Mesothelial cell of epicardium (in vitro differentiated cells): ENCODE measurements around the gene OGDH. TPM values are rescaled to one million over a fixed set of nuclear protein-coding genes. Genes with fewer than 3 reads are reported as not detected.
A peak's percentile ranks its signal among the peaks of the same experiment; 100 is the strongest.

Source experiments
- DNase-seq, 2 experiments: peaks; one replicate each; pipeline ENCODE4 v3.0.0; 2021; ENCODE audit warnings: low spot score in 2 of 2; ENCODE audit not compliant: unreplicated experiment in 2 of 2
- H3K27ac Mint-ChIP-seq: 2 replicates; pipeline ENCODE4 v1.8.0; 2021; ENCODE audit warnings: mixed read lengths
- H3K27me3 Mint-ChIP-seq: 2 replicates; pipeline ENCODE4 v1.8.0; 2021; ENCODE audit warnings: low read depth, mixed read lengths
- H3K36me3 Mint-ChIP-seq: 2 replicates; pipeline ENCODE4 v1.8.0; 2021; ENCODE audit warnings: mixed read lengths
- H3K4me1 Mint-ChIP-seq: 2 replicates; pipeline ENCODE4 v1.8.0; 2021; ENCODE audit warnings: mixed read lengths
- H3K4me3 Mint-ChIP-seq: 2 replicates; pipeline ENCODE4 v1.8.0; 2021; ENCODE audit warnings: mild to moderate bottlenecking, moderate library complexity, mixed read lengths
- H3K9me3 Mint-ChIP-seq: 2 replicates; pipeline ENCODE4 v1.8.0; 2021; ENCODE audit warnings: mixed read lengths
- CTCF ChIP-seq: fragments of 200-600 bp; sonication (generic); IDR thresholded peaks from one replicate; pipeline ENCODE4 v1.5.0; 2021; ENCODE audit warnings: antibody characterized with exemption; ENCODE audit not compliant: unreplicated experiment
- total RNA-seq: library from RNA; stranded (reverse); gene quantifications from 3 replicates; pipeline ENCODE4 v1.2.1, GENCODE V29; 2021

OGDH gene
- total RNA-seq, 1 donor from 2014 or later = 71.2 TPM

GRCh38 chr7:44602576-44602910 is 3.9 kb upstream of the OGDH start:
- no peak overlapping the region for H3K27ac Mint-ChIP-seq
- H3K36me3 Mint-ChIP-seq = no peaks in the 10 kb centered on the region
- no peak for TF ChIP-seq CTCF
- peaks cover 4% of the 10 kb centered on the region for H3K27me3 Mint-ChIP-seq
- H3K4me3 Mint-ChIP-seq = no peak overlapping the region
- H3K4me1 Mint-ChIP-seq = peaks cover 13% of the 10 kb centered on the region
- H3K9me3 Mint-ChIP-seq = no peaks in the 10 kb centered on the region
- no peak for DNase-seq

DNA sequence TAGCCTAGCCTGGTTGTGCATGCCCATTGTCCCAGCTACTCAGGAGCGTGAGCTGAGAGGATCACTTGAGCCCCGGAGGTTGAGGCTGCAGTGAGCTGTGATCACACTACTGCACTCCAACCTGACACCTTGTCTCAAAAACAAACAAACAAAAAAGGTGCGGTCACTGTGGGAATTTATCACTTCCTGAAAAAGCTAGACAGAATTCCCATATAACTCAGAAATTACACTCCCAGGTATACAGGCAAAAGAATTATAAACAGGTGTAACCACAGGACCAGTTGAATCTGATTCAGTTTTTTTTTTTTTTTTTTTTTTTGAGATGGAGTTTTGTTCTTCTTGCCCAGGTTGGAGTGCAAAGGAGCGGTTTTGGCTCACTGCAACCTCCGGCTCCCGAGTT is 3.2 kb upstream of the OGDH start:
- Mint-ChIP-seq H3K36me3 (no peaks in the 10 kb centered on the region), H3K4me3 (no peak overlapping the region), H3K27me3 (peaks cover 4% of the 10 kb centered on the region), H3K4me1 (peaks cover 15% of the 10 kb centered on the region), H3K27ac (no peak overlapping the region), H3K9me3 (no peaks in the 10 kb centered on the region)
- no peak for DNase-seq
- no peak for TF ChIP-seq CTCF

DNA sequence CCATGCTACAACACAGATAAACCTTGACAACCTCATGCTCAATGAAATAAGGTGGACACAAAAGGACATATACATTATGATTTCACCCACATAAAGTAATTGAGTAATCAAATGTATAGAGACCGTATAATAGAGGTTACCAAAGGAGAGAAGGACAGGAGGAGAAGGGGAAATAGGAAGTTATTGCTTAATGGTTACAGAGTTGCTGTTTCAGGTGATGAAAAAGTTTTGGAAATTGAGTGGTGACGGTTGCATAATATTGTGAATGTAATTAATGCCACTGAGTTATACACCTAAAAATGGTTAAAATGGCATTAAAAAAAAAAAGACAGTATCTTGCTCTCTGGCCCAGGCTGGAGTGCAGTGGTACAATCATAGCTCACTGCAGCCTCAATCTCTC is 1.5 kb upstream of the OGDH start:
- peak overlapping the region; percentile 43 for H3K4me3 Mint-ChIP-seq
- DNase-seq = no peak
- no peaks in the 10 kb centered on the region for H3K36me3 Mint-ChIP-seq
- H3K4me1 Mint-ChIP-seq = peaks cover 20% of the 10 kb centered on the region
- H3K27me3 Mint-ChIP-seq = peaks cover 4% of the 10 kb centered on the region
- no peak for TF ChIP-seq CTCF
- no peak overlapping the region for H3K27ac Mint-ChIP-seq
- no peaks in the 10 kb centered on the region for H3K9me3 Mint-ChIP-seq

GRCh38 chr7:44607141-44608068 is 978 bp downstream of the OGDH start:
- no peaks in the 10 kb centered on the region for H3K27me3 Mint-ChIP-seq
- no peak for DNase-seq
- TF ChIP-seq CTCF = no peak
- H3K9me3 Mint-ChIP-seq = no peaks in the 10 kb centered on the region
- peak overlapping the region; percentile 97 for H3K4me3 Mint-ChIP-seq
- no peaks in the 10 kb centered on the region for H3K36me3 Mint-ChIP-seq
- peaks cover 20% of the 10 kb centered on the region for H3K4me1 Mint-ChIP-seq
- H3K27ac Mint-ChIP-seq = peak overlapping the region; percentile 94

DNA sequence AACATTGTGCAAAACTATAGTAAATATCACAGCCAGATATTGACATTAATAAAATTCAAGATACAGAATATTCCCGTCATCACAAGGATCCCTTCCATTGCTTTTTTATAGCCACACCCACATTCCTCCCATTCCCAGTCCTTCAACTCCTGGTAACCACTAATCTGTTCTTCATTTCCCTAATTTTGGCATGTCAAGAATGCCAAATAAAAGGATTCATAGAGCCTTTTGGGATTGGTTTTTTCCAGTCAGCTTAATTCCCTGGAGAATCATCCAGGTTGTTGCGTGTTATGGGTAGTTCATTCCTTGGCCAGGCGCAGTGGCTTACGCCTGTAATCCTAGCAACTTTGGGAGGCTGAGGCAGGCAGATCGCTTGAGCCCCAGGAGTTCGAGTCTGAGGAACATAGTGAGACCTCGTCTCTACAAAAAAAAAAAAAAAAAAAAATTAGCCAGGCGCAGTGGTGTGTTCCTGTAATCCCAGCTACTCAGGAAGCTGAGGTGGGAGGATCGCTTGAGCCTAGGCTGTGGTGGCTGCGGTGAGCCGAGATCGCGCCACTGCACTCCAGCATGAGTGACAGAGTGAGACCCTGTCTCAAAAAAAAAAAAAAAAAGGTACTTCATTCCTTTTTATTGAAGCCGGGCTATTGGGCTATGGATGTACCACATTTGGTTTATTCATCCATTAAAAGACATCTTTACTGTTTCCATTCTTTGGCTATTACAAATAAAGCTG is 2.7 kb downstream of the OGDH start:
- Mint-ChIP-seq H3K27me3 (no peaks in the 10 kb centered on the region), H3K27ac (peak overlapping the region; percentile 85), H3K9me3 (no peaks in the 10 kb centered on the region), H3K4me3 (peak overlapping the region; percentile 8), H3K4me1 (peaks cover 20% of the 10 kb centered on the region), H3K36me3 (no peaks in the 10 kb centered on the region)
- no peak for TF ChIP-seq CTCF
- DNase-seq = no peak
